H1 (cell line): ENCODE data around the gene TMEM17. TPM values are rescaled to one million over a fixed set of nuclear protein-coding genes. Genes with fewer than 3 reads are reported as not detected.

Experiments used
- ASH2L ChIP-seq: fragments of 200-600, 300-600 bp; sonication (generic); IDR thresholded peaks from one replicate; pipeline ENCODE4 v1.7.1; 2017; ENCODE audit warnings: low read length
- ATF3 ChIP-seq: IDR thresholded peaks from 2 replicates; pipeline ENCODE4 v1.6.1; 2011; ENCODE audit warnings: low read depth, mild to moderate bottlenecking, low read length; ENCODE audit not compliant: insufficient read depth
- CBX8 ChIP-seq: fragments of 300-800, 300-1000 bp; sonication (generic); IDR thresholded peaks from 2 replicates; pipeline ENCODE4 v1.7.1; 2016; ENCODE audit warnings: low read depth, low read length, borderline replicate concordance
- CEBPB ChIP-seq: IDR thresholded peaks from 2 replicates; pipeline ENCODE4 v1.6.1; 2012; ENCODE audit warnings: low read depth, low read length
- EGR1 ChIP-seq: IDR thresholded peaks from 2 replicates; pipeline ENCODE4 v1.6.1; 2011; ENCODE audit warnings: low read depth, low read length, borderline replicate concordance
- GABPA ChIP-seq: IDR thresholded peaks from 2 replicates; pipeline ENCODE4 v1.6.1; 2011; ENCODE audit warnings: mild to moderate bottlenecking, low read length, moderate library complexity, borderline replicate concordance; ENCODE audit not compliant: insufficient read depth
- HDAC6 ChIP-seq: IDR thresholded peaks from one replicate; pipeline ENCODE4 v1.7.1; 2012; ENCODE audit warnings: low read depth, mild to moderate bottlenecking, inconsistent platforms, low read length, moderate library complexity
- JUN ChIP-seq: IDR thresholded peaks from 2 replicates; pipeline ENCODE4 v1.6.1; 2011; ENCODE audit warnings: low read depth, mild to moderate bottlenecking, improper control_type of control experiment, low read length
- JUND ChIP-seq: IDR thresholded peaks from 2 replicates; pipeline ENCODE4 v1.6.1; 2011; ENCODE audit warnings: mild to moderate bottlenecking, improper control_type of control experiment, low read length
- MAFK ChIP-seq: IDR thresholded peaks from 2 replicates; pipeline ENCODE4 v1.6.1; 2012; ENCODE audit warnings: low read depth, mild to moderate bottlenecking, improper control_type of control experiment, low read length
- NANOG ChIP-seq: IDR thresholded peaks from 2 replicates; pipeline ENCODE4 v1.6.1; 2011; ENCODE audit warnings: low read length, low read depth, mild to moderate bottlenecking, inconsistent platforms; ENCODE audit not compliant: insufficient read depth, poor library complexity, severe bottlenecking
- PHF8 ChIP-seq: fragments of 200-600 bp; sonication (generic); conservative IDR thresholded peaks from 2 replicates; pipeline ENCODE4 v1.7.1; 2012; ENCODE audit warnings: low read depth, mild to moderate bottlenecking, inconsistent platforms, low read length, moderate library complexity
- POU5F1 ChIP-seq: IDR thresholded peaks from 2 replicates; pipeline ENCODE4 v1.6.1; 2011; ENCODE audit warnings: low read depth, mild to moderate bottlenecking, low read length, moderate library complexity
- RBBP5 ChIP-seq: IDR thresholded peaks from 2 replicates; pipeline ENCODE4 v1.7.1; 2012; ENCODE audit warnings: low read depth, mild to moderate bottlenecking, inconsistent platforms, low read length, moderate library complexity, borderline replicate concordance
- SIRT6 ChIP-seq: IDR thresholded peaks from one replicate; pipeline ENCODE4 v1.7.1; 2012; ENCODE audit warnings: low read length, inconsistent platforms
- SIX5 ChIP-seq: IDR thresholded peaks from 2 replicates; pipeline ENCODE4 v1.6.1; 2011; ENCODE audit warnings: mild to moderate bottlenecking, low read depth, low read length
- SUZ12 ChIP-seq: fragments of 200-600 bp; sonication (generic); IDR thresholded peaks from 2 replicates; pipeline ENCODE4 v1.6.1; 2012; ENCODE audit warnings: mild to moderate bottlenecking, inconsistent platforms, low read length, moderate library complexity, mixed read lengths
- TBP ChIP-seq: IDR thresholded peaks from 2 replicates; pipeline ENCODE4 v1.6.1; 2011; ENCODE audit warnings: low read depth, low read length, improper control_type of control experiment
- ZNF274 ChIP-seq: IDR thresholded peaks from 2 replicates; pipeline ENCODE4 v1.7.0; 2012; ENCODE audit warnings: low read length, borderline replicate concordance; ENCODE audit errors: extremely low read depth
- polyA plus RNA-seq, 7 experiments: library from polyadenylated mRNA; depleted of rRNA in 3 of 7; stranded (reverse) in 5 of 7; unstranded in 2 of 7; fragments of >200 nt in 5 of 7; fragments of 200-250 nt in 2 of 7; gene quantifications; 1 replicate in 5 of 7; 2 replicates in 1 of 7; 4 replicates in 1 of 7; pipeline versions ENCODE4 v1.2.1 to v1.2.3, GENCODE V29; 2011 to 2013; ENCODE audit warnings: missing spikeins in 2 of 7, mixed read lengths in 2 of 7
- total RNA-seq: library from RNA; stranded (reverse); fragmentation: NEBNext Ultra II Directional; extraction: Animal tissue kit (Norgen Biotek cat#: 25700); gene quantifications from 2 replicates; pipeline ENCODE4 v1.2.1, GENCODE V29; 2021
- TF ChIP-seq, protein P1 (sequence below): IDR thresholded peaks from 2 replicates; pipeline ENCODE4 v1.6.1; 2012; ENCODE audit warnings: inconsistent platforms
- TF ChIP-seq, protein P2 (sequence below): IDR thresholded peaks from 2 replicates; pipeline ENCODE4 v1.6.1; 2011; ENCODE audit warnings: low read length, improper control_type of control experiment

TMEM17 gene
- total and polyA plus RNA-seq, 2 of the 8 experiments (the other 6 are each of a cell fraction or from before 2014, with no cell fraction given): 0.69 to 1.2 TPM

- TF ChIP-seq SIRT6: no peak
- no peak for TF ChIP-seq CEBPB
- no peak for TF ChIP-seq SIX5
- TF ChIP-seq TBP: 0 out of 2 replicates have a peak, but pooled peaks have one; percentile 60
- peak; percentile 18; the same call in 1 of the 2 replicates for TF ChIP-seq JUND
- no peak for TF ChIP-seq EGR1
- no peak for TF ChIP-seq SUZ12
- peak; percentile 61 for TF ChIP-seq ASH2L
- no peak for TF ChIP-seq ATF3
- no peak for TF ChIP-seq JUN
- TF ChIP-seq HDAC6: no peak
- TF ChIP-seq GABPA: 0 out of 2 replicates have a peak, but pooled peaks have one; percentile 11
- no peak for TF ChIP-seq POU5F1
- TF ChIP-seq, protein P1, sequence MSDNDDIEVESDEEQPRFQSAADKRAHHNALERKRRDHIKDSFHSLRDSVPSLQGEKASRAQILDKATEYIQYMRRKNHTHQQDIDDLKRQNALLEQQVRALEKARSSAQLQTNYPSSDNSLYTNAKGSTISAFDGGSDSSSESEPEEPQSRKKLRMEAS: peak; percentile 38; the same call in 1 of the 2 replicates
- peak; percentile 71; the same call in 1 of the 2 replicates for TF ChIP-seq RBBP5
- TF ChIP-seq ZNF274: no peak
- TF ChIP-seq PHF8: peak; percentile 40
- TF ChIP-seq, protein P2, sequence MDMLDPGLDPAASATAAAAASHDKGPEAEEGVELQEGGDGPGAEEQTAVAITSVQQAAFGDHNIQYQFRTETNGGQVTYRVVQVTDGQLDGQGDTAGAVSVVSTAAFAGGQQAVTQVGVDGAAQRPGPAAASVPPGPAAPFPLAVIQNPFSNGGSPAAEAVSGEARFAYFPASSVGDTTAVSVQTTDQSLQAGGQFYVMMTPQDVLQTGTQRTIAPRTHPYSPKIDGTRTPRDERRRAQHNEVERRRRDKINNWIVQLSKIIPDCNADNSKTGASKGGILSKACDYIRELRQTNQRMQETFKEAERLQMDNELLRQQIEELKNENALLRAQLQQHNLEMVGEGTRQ: no peak
- no peak for TF ChIP-seq MAFK
- no peak for TF ChIP-seq CBX8
- no peak for TF ChIP-seq NANOG
These were observed 49.1 kb downstream of the TMEM17 start (continued) for GRCh38 chr2:62456721-62457539.
